ENCODE data around the gene PPP1R1C.

PPP1R1C gene

DNA sequence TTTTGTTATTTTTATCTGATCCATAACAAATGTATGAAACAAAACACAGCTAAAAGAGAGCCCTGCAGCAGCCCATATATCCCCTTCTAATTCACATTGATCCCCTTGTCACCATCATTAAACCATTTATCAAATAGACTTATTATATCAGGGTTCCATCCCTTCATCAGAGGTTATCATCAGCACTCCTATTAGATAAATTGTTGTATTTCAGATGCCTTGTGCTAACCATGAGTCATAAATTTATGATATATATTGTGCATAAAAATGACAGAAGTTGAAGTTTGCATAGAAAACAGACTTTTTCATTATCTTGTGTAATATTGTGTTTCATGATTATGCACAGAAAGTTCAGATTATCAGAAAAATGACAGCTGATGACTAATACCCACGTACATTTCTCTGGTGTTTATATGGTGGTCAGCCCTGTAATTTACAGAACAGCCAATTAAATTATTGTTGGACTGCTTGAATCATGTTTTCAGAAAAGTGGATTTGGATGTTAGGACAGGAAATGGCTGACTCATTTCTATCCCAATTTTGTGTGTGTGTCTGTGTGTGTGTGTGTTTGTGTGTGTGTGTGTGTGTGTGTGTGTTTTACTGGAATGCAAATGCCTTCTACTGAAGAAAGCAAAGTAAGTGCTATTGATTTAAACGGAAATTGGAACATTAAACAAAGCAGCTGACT is 80.9 kb downstream of the PPP1R1C start:
- no peak for DNase-seq

- no peak for DNase-seq
Observed at GRCh38 chr2:182067393-182067792, 81.7 kb downstream of the PPP1R1C start.

- no peak for DNase-seq
Observed at GRCh38 chr2:182068811-182069210, 83.2 kb downstream of the PPP1R1C start.

- DNase-seq = no peak
Observed at GRCh38 chr2:182069416-182069815, 83.8 kb downstream of the PPP1R1C start.

DNA sequence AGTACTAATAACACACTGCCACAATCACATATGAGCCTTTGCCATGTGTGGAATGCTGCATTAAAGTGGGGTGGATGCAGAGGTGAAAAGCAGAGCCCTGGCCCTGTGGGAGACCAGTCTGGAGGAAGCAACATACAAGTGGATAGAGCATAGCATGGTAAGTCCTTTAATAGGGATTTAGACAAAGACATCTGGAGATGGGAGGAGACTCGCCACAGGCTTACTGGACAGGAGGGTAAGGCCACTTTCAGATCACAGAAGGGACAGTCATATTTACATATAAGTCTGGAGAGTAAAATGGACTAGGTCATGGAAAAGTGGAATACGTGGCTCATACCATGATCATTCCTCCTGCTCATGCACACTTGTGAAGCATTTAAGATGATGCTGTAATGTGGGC is 84.3 kb downstream of the PPP1R1C start:
- no peak for DNase-seq

DNA sequence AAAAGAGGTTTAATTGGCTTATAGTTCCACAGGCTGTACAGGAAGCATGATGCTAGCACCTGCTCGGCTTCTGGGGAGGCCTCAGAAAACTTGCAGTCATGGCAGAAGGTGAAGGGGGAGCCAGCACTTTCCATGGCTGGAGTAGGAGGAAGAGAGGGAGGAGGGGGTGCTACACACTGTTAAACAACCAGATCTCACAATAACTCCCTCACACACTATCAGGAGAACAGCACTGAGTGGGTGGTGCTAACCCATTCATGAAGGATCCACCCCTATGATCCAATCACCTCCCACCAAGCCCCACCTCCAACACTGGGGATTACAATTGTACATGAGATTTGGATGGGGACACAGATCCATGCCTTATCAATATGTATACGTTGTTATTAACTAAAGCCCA is 85.1 kb downstream of the PPP1R1C start:
- DNase-seq = no peak

- DNase-seq = no peak
Observed at GRCh38 chr2:182072861-182073260, 87.2 kb downstream of the PPP1R1C start.

DNA sequence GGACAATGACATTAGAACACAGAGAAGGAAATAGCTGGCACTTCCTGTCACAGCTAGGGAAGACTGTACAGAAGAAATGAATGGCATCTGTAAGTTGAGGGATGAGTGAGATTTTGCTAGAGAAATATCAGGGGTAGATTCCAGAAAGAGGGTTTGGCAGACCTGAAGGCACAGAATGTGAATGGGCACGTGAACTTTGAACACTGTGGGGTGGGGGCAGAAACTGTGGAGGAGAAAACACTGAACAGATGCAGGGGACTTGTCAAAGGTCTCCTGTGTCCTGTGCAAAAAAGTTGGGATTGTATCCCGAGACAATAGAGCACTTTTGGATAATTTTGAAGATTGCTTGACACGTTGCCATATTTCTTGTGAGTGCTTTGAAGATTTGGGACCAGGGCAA is 88.0 kb downstream of the PPP1R1C start:
- no peak for DNase-seq

- DNase-seq = no peak
Observed at GRCh38 chr2:182077023-182077422, 91.4 kb downstream of the PPP1R1C start.

DNA sequence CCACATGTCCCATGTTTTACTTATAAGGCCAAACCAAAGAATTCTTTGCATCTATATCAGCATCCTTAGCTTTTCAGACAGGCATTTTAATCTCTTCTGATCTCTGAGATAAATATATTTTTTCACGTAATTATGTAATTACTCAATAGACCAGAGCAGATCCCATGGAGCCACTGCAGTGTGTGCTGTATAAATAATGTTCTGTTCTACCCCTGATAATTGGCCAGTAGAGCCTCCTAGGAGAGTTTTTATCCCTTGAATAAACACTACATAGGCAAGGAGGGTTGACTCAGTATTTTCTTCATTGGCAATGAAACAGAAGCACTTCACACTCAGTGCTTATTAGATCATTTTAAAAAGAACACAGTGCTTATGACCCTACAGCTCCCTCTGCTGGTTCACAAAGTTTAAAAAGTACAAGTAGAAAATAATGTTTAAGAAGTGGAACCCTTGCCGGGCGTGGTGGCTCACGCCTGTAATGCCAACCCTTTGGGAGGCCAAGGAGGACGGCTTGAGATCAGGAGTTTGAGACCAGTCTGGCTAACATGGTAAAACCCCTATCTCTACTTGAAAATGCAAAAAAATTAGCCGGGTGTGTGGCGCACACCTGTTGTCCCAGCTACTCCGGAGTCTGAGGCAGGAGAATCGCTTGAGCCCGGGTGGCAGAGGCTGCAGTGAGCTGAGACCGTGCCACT is 91.9 kb downstream of the PPP1R1C start:
- no peak for DNase-seq

DNA sequence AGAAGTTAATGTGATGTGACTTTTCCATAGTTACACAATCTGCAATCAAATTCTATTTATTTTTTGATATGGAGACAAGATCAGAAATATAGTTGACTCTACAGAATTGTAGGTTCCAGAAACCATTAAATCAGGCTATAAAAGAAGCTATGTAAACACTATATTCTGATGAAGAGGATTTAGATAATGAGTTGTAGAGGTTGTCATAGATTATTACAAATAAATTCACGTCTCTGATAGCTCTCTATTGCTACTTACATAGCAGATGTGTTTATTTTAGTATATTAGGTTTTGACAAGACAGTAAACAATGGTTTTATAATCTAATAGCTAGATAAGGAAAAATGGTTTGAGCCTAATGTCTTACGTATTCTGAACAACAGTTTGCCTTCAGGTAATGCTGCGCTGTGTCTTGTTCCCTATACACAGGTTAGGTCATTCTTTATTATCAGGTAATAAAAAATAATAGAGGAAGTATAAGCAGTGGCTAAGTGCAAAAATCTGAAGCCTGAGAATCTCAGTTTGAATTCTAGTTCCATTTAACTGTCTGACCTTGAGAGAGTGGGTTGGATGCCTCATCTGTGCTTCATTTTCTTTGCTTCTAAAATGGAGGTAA is 93.4 kb downstream of the PPP1R1C start:
- DNase-seq = no peak

- no peak for DNase-seq
Observed at GRCh38 chr2:182080493-182080892, 94.8 kb downstream of the PPP1R1C start.

DNA sequence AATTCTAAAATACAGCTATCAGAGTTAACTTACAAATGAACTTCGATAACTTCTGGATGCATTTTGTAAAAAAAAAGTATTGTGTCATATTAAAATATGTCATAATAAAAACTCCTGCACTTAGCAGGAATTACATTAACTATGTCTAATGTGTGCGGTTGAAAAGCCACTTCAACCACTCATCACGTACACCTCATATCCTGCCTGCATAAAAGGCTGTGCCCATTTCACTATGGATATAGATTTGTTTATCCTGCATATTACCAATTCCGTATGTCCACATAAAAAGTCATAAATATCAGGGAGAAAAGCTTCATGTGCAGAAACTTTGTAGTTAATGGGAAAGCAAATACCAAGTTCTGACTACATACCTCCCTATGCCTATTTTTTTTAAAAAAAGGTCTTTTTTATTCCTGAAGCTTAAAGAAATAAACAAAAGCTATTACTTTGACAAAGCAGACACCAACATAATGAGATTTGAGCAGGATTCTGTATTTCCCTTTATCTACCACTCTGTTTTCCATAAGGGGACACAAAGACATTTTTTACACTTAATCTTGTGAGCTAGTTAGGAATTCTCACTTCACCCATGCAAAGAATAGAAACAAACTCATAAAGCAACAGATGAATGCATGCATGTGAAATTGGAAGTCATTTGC is 96.1 kb downstream of the PPP1R1C start:
- DNase-seq = no peak

DNA sequence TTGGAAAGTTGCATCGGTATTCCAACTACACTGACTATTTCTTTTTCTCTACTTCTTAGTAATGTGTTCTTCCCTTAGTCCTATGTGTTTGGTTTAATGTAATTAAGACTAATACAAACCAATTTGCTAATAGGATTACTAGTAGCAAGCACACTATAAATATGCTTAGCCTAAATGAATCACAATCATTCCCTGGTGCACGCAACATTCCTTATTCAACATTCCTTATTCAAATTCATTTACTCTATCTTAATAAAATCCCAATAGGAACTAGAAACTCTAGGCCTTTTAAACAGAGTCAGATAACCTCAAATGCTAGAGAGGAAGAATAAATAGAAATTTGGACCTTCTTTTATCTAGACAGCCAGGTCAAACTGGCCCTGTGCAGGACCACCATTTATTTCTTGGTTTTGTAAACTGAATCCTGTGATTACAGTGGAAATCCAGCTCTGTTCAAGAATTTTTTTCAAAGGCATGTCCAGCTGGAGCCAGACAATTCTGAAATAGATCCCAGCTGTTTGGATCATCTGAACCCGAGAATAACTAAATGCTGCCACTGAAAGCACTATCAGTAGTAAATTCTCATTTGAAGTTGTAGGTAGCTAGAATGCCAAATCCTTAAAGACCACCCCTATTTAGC is 103.1 kb downstream of the PPP1R1C start:
- no peak for DNase-seq

- DNase-seq = no peak
Observed at GRCh38 chr2:182090486-182090885, 104.8 kb downstream of the PPP1R1C start.

DNA sequence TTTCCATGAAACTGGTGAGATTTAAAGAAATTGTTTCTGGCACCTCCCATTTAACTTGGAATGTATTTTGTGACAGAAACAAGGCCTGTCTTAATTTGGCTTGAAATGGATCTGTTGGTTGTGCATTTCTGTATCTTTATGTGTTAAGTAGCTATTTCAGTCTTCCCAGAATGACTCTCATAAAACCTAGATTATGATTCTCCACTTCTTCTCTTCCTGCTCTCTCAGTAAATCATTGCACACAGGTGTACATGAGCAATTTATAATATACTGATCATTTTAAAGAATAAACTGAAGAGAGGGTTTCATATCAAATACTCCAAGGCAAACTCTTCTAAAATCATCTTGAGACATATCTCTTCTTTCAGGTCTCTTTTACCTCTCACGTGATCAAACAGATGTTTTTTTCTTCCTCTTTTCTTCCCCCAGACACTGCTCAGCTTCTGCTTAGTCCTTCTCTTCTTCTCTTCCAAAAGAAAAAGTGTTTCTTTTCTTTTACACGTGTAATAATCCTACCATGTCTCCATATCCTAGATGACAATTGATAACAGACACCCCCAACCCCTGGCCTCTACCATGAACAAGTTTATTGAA is 112.0 kb downstream of the PPP1R1C start:
- no peak for DNase-seq

GRCh38 chr2:182098648-182099047 is 113.0 kb downstream of the PPP1R1C start:
- no peak for DNase-seq

GRCh38 chr2:182101263-182101662 is 115.6 kb downstream of the PPP1R1C start:
- DNase-seq = no peak

DNA sequence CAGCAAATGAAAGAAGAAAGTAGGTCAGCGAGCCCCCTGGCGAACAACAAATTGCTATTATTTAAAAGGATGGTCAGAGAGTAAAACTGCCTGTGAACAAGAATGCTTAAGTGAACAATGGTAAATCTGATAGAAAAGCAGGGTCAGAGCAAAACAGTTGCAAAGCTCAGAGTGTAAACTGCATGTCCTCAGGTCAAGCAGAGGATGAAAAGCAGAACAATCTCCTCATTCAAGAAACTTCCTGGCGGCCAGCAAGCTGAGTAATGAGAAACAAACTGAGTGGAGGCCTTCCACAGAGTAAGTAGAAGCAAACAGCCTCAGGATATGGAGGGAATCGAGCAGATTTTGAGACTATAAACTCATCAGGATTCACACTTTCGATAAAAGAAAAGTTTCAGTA is 117.9 kb downstream of the PPP1R1C start:
- no peak for DNase-seq

DNA sequence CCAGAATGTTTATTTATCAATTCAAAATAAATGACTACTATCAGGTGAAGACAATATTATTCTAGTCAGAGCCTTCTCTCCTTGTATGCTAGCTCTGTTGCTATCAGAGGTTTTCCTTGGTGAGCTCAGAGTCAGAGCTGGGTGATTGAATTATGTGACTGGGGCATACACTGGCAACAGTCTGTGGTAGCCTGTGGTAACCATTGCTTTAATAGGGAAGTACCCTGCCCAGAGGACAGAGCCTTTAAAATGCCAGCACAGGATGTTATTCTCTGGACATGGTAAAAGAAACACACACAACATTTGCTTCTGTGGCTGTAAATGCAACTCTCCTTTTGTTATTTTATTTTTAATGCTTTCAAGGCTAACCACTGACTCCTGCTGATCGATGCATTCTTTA is 124.7 kb downstream of the PPP1R1C start:
- no peak for DNase-seq

DNA sequence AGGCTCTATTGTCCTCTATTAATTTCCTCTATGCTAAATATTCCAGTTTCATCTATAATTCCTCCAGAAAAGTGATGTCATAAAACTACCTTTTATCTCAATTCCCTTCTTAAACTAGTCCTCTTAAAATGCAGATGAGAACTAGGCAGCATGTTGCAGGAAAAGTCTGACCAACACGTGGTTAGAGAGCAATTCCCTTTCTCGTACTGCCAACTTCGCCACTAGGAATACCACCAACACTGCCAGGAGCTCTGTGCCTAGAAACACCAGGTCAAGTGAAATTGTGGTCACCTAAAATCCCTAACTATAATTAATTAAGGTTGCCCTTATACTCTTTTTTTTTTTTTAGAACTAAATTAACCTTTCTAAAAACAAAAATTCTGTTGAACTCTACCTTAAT is 127.7 kb downstream of the PPP1R1C start:
- DNase-seq = no peak

DNA sequence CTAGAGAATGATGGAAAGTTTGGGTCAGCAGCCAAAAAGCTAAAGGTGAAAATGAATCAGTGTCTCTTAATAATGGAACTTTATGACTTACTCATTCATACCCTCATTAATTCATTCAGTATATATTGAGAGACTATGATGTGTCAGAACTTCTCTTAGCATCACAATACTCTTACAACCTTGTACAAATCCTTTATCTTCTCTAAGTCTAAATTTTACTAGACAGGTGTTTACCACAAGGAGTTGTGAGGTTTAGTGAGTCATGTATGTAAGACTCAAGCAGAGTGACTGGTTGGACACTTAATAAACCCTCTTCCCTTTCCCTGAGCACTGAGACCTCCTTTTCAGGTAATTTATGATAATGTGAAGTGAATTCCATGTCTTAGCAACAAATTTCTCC is 129.6 kb downstream of the PPP1R1C start:
- no peak for DNase-seq

DNA sequence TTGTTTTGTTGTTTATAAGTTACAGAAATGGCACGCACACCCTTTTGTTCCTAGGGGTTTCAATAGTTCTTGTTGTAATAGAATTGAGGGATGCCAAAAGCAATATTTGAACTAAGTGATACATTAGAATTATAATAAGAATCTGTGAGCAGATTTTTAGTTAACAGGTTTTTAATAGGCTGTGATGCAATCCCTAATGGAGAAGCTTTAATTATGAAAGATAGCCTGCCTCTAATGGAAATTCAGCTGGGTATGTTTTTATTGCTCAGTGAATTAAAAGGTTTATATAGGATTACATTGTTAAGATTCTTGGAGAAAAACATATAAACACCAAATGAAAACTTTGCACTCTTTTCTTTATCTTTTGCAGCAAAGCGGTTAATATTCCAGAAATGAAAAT is 131.1 kb downstream of the PPP1R1C start:
- no peak for DNase-seq

All from activated CD4-positive, alpha-beta T cell treated with anti-CD3 and anti-CD28 coated beads for 1 hour (primary cell).